Activated CD8-positive, alpha-beta memory T cell treated with anti-CD3 and anti-CD28 coated beads, Interleukin-2, amount 50 U/mL, for 24 hours (primary cell): ENCODE measurements around the gene TTLL8.
"Not testable (repeated sequence)": the region's sequence is repeated elsewhere in the genome, so short reads cannot be mapped to it uniquely, and the experiment has no call there.

Experiments
- DNase-seq: peaks from one replicate; pipeline ENCODE4 v3.0.0-alpha.2; 2020; ENCODE audit errors: extremely low read depth

The TTLL8 gene

GRCh38 chr22:50001388-50002231 is 56.5 kb downstream of the TTLL8 start:
- DNase-seq = no peak

- no peak for DNase-seq
Measured at GRCh38 chr22:50000587-50001387, 57.3 kb downstream of the TTLL8 start.

GRCh38 chr22:49999946-50000586 is 58.0 kb downstream of the TTLL8 start:
- DNase-seq = no peak

- no peak for DNase-seq
Measured at GRCh38 chr22:49999063-49999945, 58.8 kb downstream of the TTLL8 start.

- DNase-seq = no peak
Measured at GRCh38 chr22:49998718-49999062, 59.4 kb downstream of the TTLL8 start.

DNA sequence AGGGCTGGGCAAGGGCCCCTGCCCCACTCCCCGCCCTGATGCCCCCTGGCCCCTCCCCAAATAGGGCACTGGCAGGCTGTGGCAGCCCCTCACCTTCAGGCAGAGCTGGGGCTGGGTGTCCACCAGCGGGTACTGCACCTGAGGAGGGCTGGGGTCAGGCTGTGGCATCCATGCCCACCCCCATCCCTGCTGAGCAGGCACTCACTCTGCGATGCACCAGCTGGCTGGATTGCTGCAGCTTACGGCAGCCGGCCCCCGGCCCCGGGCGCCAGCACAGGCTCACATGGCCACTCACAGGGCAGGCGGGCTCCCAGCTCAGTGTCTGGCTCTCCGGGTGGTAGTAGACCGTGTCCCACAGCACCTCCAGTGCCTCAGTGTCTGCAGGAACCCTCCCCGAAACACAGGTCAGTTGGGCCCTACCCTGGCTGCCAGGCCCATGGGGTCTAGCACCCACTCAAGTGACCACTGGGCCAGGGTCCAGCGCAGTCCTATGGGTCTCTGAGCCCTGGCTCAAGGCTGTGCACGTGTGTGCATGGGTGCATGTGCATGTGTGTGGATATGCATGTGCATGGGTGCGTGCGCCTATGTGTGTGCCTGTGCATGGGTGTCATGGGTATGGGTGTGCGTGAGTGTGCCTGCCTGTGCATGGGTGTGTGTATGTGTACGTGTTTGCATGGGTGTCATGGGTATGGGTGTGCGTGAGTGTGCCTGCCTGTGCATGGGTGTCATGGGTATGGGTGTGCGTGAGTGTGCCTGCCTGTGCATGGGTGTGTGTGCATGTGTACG is 60.0 kb downstream of the TTLL8 start:
- no peak for DNase-seq

DNA sequence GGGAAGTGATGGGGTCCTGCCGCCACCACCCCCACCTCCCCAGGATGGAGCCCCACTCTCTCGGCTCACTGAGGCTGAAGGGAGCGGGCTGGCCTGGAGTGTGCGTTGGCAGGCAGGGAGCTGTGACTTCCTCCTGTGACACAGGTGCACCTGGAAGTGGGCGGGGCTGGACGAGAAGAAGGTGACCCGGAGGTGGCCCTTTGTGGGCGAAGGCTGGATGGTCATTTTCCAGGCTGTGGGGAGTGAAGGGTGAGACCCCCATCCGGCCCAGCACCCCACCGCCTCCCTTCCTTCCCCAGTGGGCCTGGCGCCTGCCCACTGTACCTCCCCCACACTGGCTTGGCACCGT is 60.9 kb downstream of the TTLL8 start:
- DNase-seq = no peak

GRCh38 chr22:49996518-49997250 is 61.4 kb downstream of the TTLL8 start:
- no peak for DNase-seq

DNA sequence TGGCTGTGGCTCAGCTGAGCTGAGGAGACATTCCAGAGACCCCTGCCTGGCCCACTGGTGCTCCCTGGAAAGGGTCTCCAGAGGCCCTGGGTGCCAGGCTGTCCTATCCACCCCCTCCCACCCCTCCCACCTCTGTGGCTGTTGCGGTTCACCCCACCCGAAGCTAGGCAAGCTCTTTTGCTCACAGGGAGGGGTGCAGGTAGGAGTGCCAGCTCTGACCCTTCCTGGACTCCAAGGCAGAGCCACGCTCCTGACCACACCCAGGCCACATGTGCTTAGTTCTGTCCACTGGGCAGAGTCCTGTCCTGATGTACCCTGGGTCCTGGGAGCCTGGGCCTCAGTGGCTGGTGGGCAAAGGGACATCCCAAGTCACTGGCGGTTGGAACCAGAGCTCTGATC is 62.0 kb downstream of the TTLL8 start:
- DNase-seq = no peak

DNA sequence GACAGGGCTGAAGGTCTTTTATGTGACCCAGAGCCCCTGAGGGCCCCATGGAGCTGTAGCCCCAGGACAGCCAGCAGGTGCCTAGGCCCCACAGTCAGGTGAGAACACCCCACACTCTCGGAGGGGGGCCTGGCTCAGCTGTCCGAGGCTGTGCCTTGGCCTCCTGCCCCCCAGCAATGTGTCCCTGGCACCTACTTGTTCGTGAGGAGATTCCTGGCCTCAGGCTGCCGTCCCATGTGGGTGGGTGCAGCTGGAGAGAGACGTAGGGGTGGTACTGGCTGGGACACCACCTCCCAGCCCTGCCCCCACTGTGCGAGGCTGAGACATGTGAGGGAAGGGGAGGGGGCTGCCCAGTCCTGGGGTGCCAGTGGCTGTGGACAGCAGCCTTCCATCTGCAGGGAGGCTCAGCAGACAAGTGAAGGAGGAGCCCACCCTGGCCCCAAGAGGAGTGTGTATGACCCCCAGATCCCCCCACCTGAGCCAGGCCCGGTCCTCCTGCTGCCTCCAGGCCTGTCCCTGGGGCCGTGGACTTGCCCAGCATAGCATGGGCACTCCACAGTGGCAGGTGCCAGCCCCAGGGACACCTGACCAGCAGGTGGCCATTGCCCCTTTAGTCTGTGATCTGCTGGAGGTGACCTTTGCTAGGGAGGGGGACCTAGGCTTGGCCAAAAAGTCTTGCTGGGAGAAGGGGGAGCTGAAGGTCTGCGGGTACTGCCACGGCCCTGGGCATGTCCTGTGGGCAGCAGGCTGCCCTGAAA is 62.6 kb downstream of the TTLL8 start:
- no peak for DNase-seq

DNA sequence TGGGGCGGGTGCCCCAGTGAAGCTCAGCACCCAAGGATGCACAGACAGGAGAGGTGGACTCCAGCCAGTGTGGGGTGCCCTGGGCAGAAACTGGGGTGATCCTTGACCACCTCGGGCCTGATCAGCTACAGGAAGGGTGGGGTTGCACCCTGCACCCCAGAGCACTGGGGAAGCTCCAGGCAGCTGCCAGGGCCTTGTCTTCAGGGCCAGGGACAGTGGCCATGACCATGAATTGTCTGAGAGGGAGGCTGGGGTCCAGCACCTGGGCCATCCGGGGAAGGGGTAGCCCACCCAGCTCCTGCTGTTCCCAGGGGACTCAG is 63.1 kb downstream of the TTLL8 start:
- no peak for DNase-seq

DNA sequence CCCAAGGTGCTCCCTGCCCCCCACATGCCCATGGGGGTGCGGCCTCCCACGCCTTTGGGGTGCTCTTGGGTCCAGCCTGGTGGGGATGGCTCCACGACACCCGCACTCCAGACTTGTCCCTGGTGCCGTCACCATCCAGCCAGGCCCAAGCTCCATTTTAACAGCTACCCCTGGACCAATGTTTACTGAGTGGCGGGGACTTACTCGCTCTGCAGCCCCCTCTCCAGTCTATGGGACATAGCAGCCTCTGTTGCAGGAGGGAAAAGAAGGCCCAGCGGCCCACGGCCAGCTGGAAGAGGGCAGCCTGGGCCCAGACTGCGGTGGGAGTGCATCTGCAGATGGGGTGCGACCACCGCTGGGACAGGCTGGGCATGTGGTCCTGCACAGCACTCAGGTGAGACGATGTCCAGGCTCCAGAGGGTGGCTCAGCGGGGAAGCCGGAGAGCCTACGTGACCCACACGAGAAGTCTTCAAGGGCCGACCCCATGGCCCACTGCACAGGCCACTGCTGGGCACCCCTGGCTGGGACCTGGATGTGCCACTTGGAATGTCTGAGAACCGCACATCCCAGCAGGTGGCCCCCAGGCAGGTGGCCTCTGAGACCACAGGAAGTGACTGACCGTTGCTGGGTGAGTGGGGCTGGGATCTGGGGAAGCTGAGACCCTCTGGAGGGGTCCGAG is 63.6 kb downstream of the TTLL8 start:
- DNase-seq = no peak

GRCh38 chr22:49993649-49994360 is 64.3 kb downstream of the TTLL8 start:
- DNase-seq = no peak

DNA sequence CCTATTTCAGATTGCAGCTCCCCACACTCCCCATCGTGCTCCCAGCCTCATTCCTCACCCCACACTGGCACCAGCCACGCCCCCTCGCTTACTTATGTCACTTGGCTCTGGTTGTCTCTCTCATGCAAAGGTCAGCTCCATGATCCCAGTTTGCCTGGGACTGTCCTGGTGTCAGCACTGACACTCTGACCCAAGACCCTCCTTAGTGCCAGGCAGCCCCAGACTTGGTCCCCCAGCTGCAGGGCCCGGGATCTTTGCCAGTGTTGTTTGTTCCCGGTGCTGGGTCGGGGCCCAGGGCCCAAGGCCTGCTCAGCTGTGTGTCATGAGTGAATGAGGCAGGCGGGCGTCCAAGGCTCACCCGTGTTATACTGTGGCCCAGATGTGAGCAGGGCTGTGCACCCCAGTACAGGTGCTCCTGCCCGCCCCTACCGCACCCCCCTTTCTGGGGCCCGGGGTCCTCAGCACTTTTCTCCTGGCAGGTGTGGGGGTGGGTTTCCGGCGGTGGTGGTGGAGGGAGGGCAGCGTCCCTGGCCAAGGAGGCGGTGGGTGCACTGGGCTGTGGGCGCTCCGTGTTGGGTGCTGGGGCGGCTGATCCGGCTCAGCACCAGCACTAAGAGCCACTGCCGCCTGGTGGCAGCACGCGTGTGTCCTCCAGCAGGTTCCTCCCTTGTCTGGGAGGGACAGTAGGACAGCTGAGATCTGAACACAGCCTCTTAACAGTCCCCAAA is 65.0 kb downstream of the TTLL8 start:
- no peak for DNase-seq

DNA sequence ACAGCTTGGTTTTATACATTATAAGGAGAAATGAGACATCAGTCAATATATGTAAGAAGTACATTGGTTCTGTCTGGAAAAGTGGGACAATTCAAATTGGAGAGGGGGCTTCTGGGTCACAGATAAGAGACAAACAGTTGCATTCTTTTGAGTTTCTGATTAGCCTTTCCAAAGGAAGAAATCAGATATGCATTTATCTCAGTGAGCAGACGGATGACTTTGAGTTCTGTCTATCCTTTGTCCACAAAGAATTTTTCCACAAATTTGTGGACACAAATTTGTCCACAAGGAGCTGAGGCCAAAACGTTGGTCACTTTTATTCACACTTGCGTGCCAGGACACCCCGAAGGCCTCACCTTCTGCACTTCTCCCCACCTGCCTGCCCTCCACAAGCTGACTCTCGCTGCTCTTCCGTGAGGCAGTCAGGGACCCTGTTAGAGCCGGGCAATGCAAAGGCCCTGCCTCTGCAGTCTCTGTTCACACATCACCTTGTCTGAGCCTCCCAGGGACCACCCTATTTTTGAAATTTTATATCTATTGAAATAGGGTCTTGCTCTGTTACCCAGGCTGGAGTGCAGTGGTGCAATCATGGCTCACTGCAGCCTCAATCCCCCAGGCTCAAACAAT is 66.1 kb downstream of the TTLL8 start:
- DNase-seq = no peak

DNA sequence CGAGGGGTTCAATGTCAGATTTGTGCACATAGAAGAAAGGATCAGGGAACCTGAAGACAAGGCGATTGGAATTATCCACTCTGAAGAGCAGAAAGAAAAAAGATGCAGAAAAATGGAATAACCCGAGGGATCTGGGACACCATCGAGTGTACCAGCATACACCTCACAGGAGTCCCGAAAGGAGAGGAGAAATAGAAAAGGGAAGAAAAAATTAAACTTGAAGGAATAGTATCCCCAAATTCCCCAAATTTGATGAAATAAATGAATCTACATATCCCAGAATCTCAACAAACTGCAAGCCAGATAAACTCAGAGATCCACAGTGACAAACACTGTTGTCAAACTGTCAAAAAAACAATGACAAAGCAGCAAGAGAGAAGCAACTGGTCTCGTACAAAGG is 66.9 kb downstream of the TTLL8 start:
- no peak for DNase-seq

- DNase-seq = not testable (repeated sequence)
Measured at GRCh38 chr22:49989826-49990225, 68.3 kb downstream of the TTLL8 start.
